Measurements from ENCODE around the gene HOMER1. TPM values are rescaled to one million over a fixed set of nuclear protein-coding genes. Genes with fewer than 3 reads are reported as not detected.

Gene HOMER1
- total and polyA plus RNA-seq, 2 donors (not counting 1 experiment from before 2014, with no cell fraction given), result 3.9 to 6.8 TPM

GRCh38 chr5:79456400-79456799 lies 57.5 kb downstream of the HOMER1 start:
- Histone ChIP-seq H3K27ac (ENCODE audit: insufficient read depth, low read length) (no peak overlapping the region), H4K20me1 (ENCODE audit: control insufficient read depth, extremely low read depth, insufficient read depth, low read length) (no peaks in the 10 kb centered on the region), H3K4me1 (ENCODE audit: control insufficient read depth, extremely low read depth, insufficient read depth, low read length) (no peaks in the 10 kb centered on the region), H3K36me3 (ENCODE audit: control insufficient read depth, insufficient read depth, low read length) (no peaks in the 10 kb centered on the region), H3K9ac (ENCODE audit: insufficient read depth, low read length) (no peak overlapping the region), H3K4me3 (replicated peaks in 1 of 4; ENCODE audit: control extremely low read depth in 1 of 4, insufficient read depth in 1 of 4, low read depth in 3 of 4, low read length in 4 of 4) (no peak overlapping the region), H3K27me3 (ENCODE audit: control insufficient read depth, insufficient read depth, low read length) (no peaks in the 10 kb centered on the region), H2AFZ (ENCODE audit: low read length) (no peak overlapping the region), H3K4me2 (ENCODE audit: extremely low read depth, insufficient read depth, low read length) (no peak overlapping the region), H3K9me3 (ENCODE audit: control insufficient read depth, insufficient read depth, low read depth, low read length) (no peaks in the 10 kb centered on the region), H3K79me2 (ENCODE audit: control insufficient read depth, insufficient read depth, low read length) (no peaks in the 10 kb centered on the region)
- TF ChIP-seq CTCF (conservative IDR thresholded peaks at IDR 0.05 in 1 of 2, IDR thresholded peaks at IDR 0.05 in 1 of 2; ENCODE audit: low read depth in 1 of 2, low read length in 2 of 2) (no peak), EZH2 (IDR thresholded peaks at IDR 0.05; ENCODE audit: low read length, missing control alignments) (no peak)
- peak in 1 of 2 donors; percentile 19 for DNase-seq (ENCODE audit: low read depth in 2 of 2)

DNA sequence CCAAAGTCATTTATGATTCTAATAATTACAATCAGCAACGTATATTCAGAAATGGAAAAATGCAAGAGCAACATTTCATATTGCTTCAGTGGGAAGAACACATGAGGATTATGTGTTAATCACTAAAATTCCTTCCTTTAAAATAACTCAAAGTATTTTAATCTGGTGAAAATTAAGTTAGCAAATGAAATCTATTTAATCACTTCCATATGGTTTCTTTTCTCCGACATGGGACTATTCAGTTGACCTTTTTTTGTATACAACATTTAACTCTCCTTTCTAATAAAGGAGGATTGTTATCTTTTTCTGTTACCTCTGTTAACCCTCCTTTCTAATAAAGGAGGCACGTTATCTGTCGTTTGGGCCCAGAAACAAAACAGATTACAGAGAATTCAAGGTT lies 59.9 kb downstream of the HOMER1 start:
- no peak for DNase-seq (ENCODE audit: low read depth in 2 of 2)
- Histone ChIP-seq H3K27me3 (ENCODE audit: control insufficient read depth, insufficient read depth, low read length) (no peaks in the 10 kb centered on the region), H4K20me1 (ENCODE audit: control insufficient read depth, extremely low read depth, insufficient read depth, low read length) (no peaks in the 10 kb centered on the region), H2AFZ (ENCODE audit: low read length) (no peak overlapping the region), H3K9me3 (ENCODE audit: control insufficient read depth, insufficient read depth, low read depth, low read length) (no peaks in the 10 kb centered on the region), H3K27ac (ENCODE audit: insufficient read depth, low read length) (no peak overlapping the region), H3K4me3 (replicated peaks in 1 of 4; ENCODE audit: control extremely low read depth in 1 of 4, insufficient read depth in 1 of 4, low read depth in 3 of 4, low read length in 4 of 4) (no peak overlapping the region), H3K36me3 (ENCODE audit: control insufficient read depth, insufficient read depth, low read length) (no peaks in the 10 kb centered on the region), H3K9ac (ENCODE audit: insufficient read depth, low read length) (no peak overlapping the region), H3K4me2 (ENCODE audit: extremely low read depth, insufficient read depth, low read length) (no peak overlapping the region), H3K79me2 (ENCODE audit: control insufficient read depth, insufficient read depth, low read length) (no peaks in the 10 kb centered on the region), H3K4me1 (ENCODE audit: control insufficient read depth, extremely low read depth, insufficient read depth, low read length) (no peaks in the 10 kb centered on the region)
- TF ChIP-seq CTCF (conservative IDR thresholded peaks at IDR 0.05 in 1 of 2, IDR thresholded peaks at IDR 0.05 in 1 of 2; ENCODE audit: low read depth in 1 of 2, low read length in 2 of 2) (no peak), EZH2 (IDR thresholded peaks at IDR 0.05; ENCODE audit: low read length, missing control alignments) (no peak)

DNA sequence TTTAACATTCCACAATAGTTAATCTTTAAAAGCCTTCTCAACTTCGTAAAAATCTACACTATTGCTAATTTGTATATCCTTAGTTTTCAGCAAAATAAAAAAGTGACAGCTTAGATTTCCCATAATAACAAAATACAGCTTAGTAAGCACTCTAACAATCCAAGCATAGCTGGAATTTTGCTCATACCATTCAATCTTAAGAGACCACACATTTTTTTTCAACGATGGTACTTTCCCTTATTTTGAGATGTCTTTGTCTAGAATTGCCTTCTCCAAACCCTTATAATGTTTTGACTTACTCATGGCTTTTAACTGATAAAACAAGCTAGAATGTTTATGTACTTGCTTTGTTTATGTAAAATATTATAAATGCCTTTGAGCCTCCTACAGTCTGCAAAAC lies 65.6 kb downstream of the HOMER1 start:
- Histone ChIP-seq H3K27ac (ENCODE audit: insufficient read depth, low read length) (no peak overlapping the region), H3K9ac (ENCODE audit: insufficient read depth, low read length) (no peak overlapping the region), H3K9me3 (ENCODE audit: control insufficient read depth, insufficient read depth, low read depth, low read length) (no peaks in the 10 kb centered on the region), H3K27me3 (ENCODE audit: control insufficient read depth, insufficient read depth, low read length) (no peaks in the 10 kb centered on the region), H2AFZ (ENCODE audit: low read length) (no peak overlapping the region), H3K36me3 (ENCODE audit: control insufficient read depth, insufficient read depth, low read length) (no peaks in the 10 kb centered on the region), H4K20me1 (ENCODE audit: control insufficient read depth, extremely low read depth, insufficient read depth, low read length) (no peaks in the 10 kb centered on the region), H3K4me3 (replicated peaks in 1 of 4; ENCODE audit: control extremely low read depth in 1 of 4, insufficient read depth in 1 of 4, low read depth in 3 of 4, low read length in 4 of 4) (no peak overlapping the region), H3K4me1 (ENCODE audit: control insufficient read depth, extremely low read depth, insufficient read depth, low read length) (peaks cover 2% of the 10 kb centered on the region), H3K79me2 (ENCODE audit: control insufficient read depth, insufficient read depth, low read length) (no peaks in the 10 kb centered on the region), H3K4me2 (ENCODE audit: extremely low read depth, insufficient read depth, low read length) (peak overlapping the region; percentile 37)
- DNase-seq (ENCODE audit: low read depth in 2 of 2), result peak; percentile 39 to 83
- TF ChIP-seq EZH2 (IDR thresholded peaks at IDR 0.05; ENCODE audit: low read length, missing control alignments) (no peak), CTCF (conservative IDR thresholded peaks at IDR 0.05 in 1 of 2, IDR thresholded peaks at IDR 0.05 in 1 of 2; ENCODE audit: low read depth in 1 of 2, low read length in 2 of 2) (no peak)
